ENCODE data around the gene ANO3.

ANO3 gene

GRCh38 chr11:26703411-26704191 lies 371.7 kb downstream of the ANO3 start:
- TF ChIP-seq CTCF (IDR thresholded peaks at IDR 0.05; ENCODE audit: low read depth, low read length) = no peak
- H3K4me3 ChIP-seq (replicated peaks in 1 of 2; ENCODE audit: low read depth in 2 of 2, low read length in 2 of 2) = no peak overlapping the region
- no peak for DNase-seq (ENCODE audit: low read depth in 2 of 2)

- H3K4me3 ChIP-seq (replicated peaks in 1 of 2; ENCODE audit: low read depth in 2 of 2, low read length in 2 of 2) = no peak overlapping the region
- DNase-seq (ENCODE audit: low read depth in 2 of 2) = no peak
- no peak for TF ChIP-seq CTCF (IDR thresholded peaks at IDR 0.05; ENCODE audit: low read depth, low read length)
These were observed 372.3 kb downstream of the ANO3 start for GRCh38 chr11:26704249-26704648.

- no peak for DNase-seq (ENCODE audit: low read depth in 2 of 2)
- no peak overlapping the region for H3K4me3 ChIP-seq (replicated peaks in 1 of 2; ENCODE audit: low read depth in 2 of 2, low read length in 2 of 2)
- no peak for TF ChIP-seq CTCF (IDR thresholded peaks at IDR 0.05; ENCODE audit: low read depth, low read length)
These were observed 374.3 kb downstream of the ANO3 start for GRCh38 chr11:26706181-26706580.

GRCh38 chr11:26708736-26709456 lies 377.0 kb downstream of the ANO3 start:
- DNase-seq (ENCODE audit: low read depth in 2 of 2) = no peak
- no peak overlapping the region for H3K4me3 ChIP-seq (replicated peaks in 1 of 2; ENCODE audit: low read depth in 2 of 2, low read length in 2 of 2)
- no peak for TF ChIP-seq CTCF (IDR thresholded peaks at IDR 0.05; ENCODE audit: low read depth, low read length)

- DNase-seq (ENCODE audit: low read depth in 2 of 2) = no peak
- no peak for TF ChIP-seq CTCF (IDR thresholded peaks at IDR 0.05; ENCODE audit: low read depth, low read length)
- no peak overlapping the region for H3K4me3 ChIP-seq (replicated peaks in 1 of 2; ENCODE audit: low read depth in 2 of 2, low read length in 2 of 2)
These were observed 378.6 kb downstream of the ANO3 start for GRCh38 chr11:26710489-26710888.

- no peak overlapping the region for H3K4me3 ChIP-seq (replicated peaks in 1 of 2; ENCODE audit: low read depth in 2 of 2, low read length in 2 of 2)
- no peak for DNase-seq (ENCODE audit: low read depth in 2 of 2)
- no peak for TF ChIP-seq CTCF (IDR thresholded peaks at IDR 0.05; ENCODE audit: low read depth, low read length)
These were observed 380.6 kb downstream of the ANO3 start for GRCh38 chr11:26712497-26712896.
